ENCODE measurements around the gene SMC5.
"Not testable (repeated sequence)": the region's sequence is repeated elsewhere in the genome, so short reads cannot be mapped to it uniquely, and the experiment has no call there.

SMC5 gene

GRCh38 chr9:70278305-70278704 is 19.5 kb downstream of the SMC5 start:
- no peak for DNase-seq

- DNase-seq, result no peak
These were observed 25.1 kb downstream of the SMC5 start for GRCh38 chr9:70283848-70284247.

GRCh38 chr9:70285246-70285645 is 26.5 kb downstream of the SMC5 start:
- DNase-seq, result no peak

GRCh38 chr9:70285981-70286598 is 27.3 kb downstream of the SMC5 start:
- DNase-seq, result no peak

GRCh38 chr9:70290626-70291025 is 31.8 kb downstream of the SMC5 start:
- DNase-seq, result no peak

GRCh38 chr9:70291446-70291845 is 32.7 kb downstream of the SMC5 start:
- DNase-seq, result no peak

- no peak for DNase-seq
These were observed 33.5 kb downstream of the SMC5 start for GRCh38 chr9:70292253-70292652.

DNA sequence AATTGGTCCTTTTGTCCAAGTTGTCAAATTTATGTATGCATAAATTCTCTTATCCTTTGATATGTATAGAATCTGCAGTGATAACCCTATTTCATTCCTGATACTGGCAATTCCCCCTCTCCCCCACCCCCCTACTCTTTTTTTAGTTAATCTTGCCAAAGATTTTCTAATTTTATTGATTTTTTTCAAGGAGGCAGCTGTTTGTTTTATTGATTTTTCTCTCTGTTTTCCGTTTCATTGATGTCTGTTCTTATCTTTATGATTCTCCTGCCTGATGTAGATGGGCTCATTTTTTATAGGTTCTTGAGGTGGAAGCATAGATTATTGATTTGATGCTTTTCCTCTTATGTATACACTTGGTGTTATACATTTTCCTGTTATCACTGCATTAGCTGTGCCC is 34.4 kb downstream of the SMC5 start:
- DNase-seq, result no peak

GRCh38 chr9:70297141-70297540 is 38.4 kb downstream of the SMC5 start:
- no peak for DNase-seq

DNA sequence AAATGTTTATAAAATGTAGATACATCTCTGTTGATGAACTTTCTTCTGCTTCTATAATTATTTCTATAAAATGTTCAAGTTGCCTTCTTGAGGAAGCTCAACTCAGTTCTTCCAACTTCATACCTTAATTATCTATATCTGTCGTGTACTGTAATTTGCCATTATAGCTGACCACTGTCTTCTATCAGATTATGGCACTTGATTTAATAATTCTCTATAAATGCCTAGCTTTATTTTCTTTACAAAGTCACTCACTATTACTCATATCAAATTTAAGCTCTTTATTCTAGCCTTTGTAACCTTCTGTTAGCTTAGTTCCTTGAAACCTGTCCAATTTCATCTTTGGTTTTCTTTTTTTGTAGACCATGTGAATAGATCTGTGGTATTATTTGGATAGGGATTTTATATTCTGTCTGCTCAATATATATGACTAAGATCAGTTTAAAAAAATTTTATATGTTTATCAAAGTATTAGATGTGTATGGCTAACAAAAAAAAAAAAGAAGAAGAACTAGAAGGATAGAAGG is 39.5 kb downstream of the SMC5 start:
- no peak for DNase-seq

DNA sequence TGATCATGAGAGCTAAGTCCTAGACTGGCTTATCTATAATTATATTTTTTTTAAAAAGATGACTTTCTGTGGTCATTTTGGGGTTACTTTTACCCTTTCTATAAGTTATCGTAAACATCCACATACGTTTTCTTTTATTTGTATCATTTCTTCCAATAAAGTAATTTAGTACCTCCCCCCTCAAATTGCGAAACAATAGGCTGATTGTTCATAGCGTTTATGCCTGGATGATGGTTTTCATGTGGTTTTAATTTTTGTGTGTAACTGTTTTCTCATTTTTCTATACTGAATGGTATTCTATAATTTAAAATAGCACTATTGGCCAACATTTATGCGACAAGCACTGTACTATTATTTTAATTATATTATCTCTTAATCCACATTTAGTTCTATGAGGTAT is 44.5 kb downstream of the SMC5 start:
- DNase-seq, result no peak

DNA sequence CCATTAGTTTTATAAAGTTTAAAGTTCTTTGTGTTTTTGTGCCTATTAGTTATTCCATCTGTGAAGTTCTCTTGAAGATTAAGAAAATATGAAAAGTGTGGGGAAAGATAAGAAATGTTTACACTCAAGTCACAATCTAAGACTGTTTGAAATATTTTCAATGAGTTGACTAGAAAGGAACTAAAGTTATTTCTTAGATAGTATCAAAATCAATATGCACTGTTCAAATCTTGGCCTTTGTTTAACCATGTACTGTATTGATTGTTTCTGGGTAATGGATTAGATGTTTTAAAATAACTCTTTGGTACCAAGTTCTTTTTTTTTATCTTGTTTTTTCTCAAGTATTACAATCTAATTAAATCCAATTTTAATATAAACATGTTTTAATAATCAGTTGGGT is 46.0 kb downstream of the SMC5 start:
- DNase-seq, result no peak

DNA sequence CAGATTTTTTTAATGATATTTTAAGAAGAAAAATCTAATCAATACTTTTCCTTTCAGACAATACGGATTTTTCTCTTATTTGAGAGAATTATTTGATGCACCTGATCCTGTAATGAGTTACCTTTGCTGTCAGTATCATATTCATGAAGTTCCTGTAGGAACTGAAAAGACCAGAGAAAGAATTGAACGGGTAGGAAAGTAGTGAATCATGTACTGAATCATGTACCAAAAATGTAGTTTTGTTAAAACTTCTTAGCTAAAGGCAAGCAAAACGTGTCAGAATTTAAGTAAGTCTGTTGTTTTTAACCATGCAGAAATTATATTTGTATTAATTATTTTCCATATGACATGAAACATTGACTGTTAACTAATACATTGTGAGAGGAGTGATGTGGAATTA is 56.6 kb downstream of the SMC5 start:
- DNase-seq, result no peak

GRCh38 chr9:70318002-70318401 is 59.2 kb downstream of the SMC5 start:
- DNase-seq, result no peak

- DNase-seq, result no peak
These were observed 63.3 kb downstream of the SMC5 start for GRCh38 chr9:70322096-70322495.

- DNase-seq, result no peak
These were observed 66.2 kb downstream of the SMC5 start for GRCh38 chr9:70324963-70325362.

DNA sequence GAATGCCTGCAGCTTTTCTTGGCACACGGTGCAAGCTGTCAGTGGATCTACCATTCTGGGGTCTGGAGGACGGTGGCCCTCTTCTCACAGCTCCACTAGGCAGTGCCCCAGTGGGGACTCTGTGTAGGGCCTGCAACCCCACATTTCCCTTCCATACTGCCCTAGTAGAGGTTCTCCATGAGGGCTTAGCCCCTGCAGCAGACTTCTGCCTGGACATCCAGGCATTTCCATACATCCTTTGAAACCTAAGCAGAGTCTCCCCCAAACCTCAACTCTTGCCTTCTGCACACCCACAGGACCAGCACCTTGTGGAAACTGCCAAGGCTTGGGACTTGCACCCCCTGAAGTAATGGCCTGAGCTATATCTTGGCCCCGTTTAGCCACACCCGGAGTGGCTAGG is 69.8 kb downstream of the SMC5 start:
- DNase-seq, result not testable (repeated sequence)

DNA sequence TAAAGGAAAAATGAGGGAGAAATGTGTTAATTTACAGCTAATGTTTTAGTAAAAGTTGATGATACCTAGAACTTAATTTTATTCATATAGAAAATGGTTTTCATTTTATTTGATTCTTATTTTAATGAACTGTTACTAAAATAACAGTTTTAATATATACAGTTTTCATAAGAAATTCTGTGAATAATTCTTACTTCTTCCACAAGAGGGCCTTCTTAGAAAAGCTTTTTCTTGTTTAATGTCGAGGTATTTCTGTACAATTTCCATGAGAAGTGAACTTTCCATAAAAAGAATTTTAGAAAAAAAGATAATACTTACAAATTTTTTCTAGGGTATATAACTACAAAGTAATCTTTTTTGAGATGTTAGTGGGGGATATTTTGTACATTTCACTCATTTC is 81.8 kb downstream of the SMC5 start:
- no peak for DNase-seq

DNA sequence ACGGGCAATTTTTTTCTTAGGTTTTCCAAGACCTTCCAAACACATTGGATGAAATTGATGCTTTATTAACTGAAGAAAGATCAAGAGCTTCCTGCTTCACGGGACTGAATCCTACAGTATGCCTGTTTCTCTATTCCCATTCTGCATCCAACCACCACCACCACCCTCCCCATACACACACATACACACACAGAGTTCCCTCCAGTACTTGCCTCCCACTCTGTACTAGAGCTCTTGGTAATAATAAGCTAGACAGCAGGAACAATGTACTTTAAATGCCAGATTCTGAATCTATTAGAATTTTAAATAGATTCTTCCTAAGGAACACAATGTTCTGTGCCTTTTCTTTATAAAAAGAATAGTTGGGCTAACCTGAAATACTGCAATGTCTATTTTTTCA is 88.3 kb downstream of the SMC5 start:
- DNase-seq, result no peak

GRCh38 chr9:70352356-70352755 is 93.6 kb downstream of the SMC5 start:
- no peak for DNase-seq

DNA sequence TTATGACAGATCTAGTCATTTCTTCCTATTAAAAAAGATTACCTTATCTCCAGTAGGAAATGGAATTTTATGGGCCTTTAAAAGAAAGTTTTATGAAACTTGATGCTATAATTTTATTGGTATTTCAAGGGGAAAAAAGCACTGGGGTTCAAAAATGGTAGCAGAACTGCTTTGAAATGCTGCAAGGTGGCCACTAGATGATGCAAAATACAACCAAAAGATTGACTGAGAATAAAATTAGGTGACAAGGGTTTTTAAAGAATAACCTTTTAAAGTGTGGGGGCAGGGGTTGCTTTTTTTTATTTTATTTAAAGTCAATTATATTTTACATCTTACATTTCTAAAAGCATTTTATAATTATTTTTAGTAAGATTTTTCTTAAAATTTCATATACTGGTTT is 94.0 kb downstream of the SMC5 start:
- DNase-seq, result no peak

GRCh38 chr9:70355801-70356200 is 97.0 kb downstream of the SMC5 start:
- no peak for DNase-seq

DNA sequence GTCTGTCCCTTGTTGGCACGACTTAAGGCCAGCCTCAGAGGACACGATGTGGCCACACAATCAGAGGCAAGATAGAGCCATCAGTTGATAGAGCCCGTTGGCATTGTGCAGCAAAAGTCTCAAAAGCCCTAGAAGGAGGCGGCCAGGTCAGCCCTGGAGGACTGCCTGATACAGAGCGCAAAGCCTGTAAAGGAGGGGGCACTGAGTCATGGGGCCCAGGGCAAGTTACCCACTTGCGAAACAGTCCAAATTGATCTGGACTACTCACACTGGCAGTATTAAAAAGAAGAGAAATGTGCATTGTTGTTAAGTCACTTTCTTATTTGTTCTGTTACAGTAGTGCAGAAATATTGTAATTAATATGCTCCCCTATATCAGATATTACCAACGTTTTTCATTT is 104.2 kb downstream of the SMC5 start:
- peak; percentile 12 for DNase-seq

DNA sequence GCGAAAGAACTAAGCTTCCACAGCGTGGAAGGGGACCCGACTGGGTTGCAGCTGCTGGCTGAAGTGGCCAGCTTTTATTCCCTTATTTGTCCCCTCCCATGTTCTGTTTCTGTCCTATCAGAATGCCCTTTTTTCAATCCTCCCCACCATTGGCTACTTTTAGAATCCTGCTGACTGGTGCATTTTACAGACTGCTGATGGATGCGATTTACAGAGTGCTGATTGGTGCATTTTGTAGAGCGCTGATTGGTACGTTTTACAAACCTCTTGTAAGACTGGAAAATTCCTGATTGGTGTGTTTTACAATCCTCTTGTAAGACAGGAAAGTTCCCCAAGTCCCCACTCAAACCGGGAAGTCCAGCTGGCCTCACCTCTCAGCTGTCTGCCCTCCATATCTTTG is 105.0 kb downstream of the SMC5 start:
- DNase-seq, result no peak

- no peak for DNase-seq
These were observed 108.6 kb downstream of the SMC5 start for GRCh38 chr9:70367305-70367930.

Measured in T1000 (cell line).